OCI-LY1 (cell line): ENCODE measurements around the gene MICALL2.

Experiments used
- H2AFZ ChIP-seq: fragments of 200-600 bp; sonication (generic), shearing (Covaris generic); 2 replicates; pipeline ENCODE4 v1.6.0; 2014; ENCODE audit warnings: antibody characterized with exemption, mild to moderate bottlenecking, low read length
- H3F3A ChIP-seq: fragments of 200-600 bp; sonication (generic), shearing (Covaris generic); 2 replicates; pipeline ENCODE4 v1.6.0; 2014; ENCODE audit warnings: mild to moderate bottlenecking, antibody characterized with exemption, low read length, moderate library complexity; ENCODE audit not compliant: insufficient read depth
- H3K27ac ChIP-seq: fragments of 200-600 bp; sonication (generic); 2 replicates; pipeline ENCODE4 v1.5.1; 2014; ENCODE audit warnings: low read length, mixed run types, mild to moderate bottlenecking, low read depth; ENCODE audit not compliant: poor library complexity, severe bottlenecking
- H3K27me3 ChIP-seq: fragments of 200-600 bp; sonication (generic); 2 replicates; pipeline ENCODE4 v1.6.0; 2014; ENCODE audit warnings: antibody characterized with exemption, mild to moderate bottlenecking, low read length, moderate library complexity; ENCODE audit not compliant: insufficient read depth
- H3K36me3 ChIP-seq: fragments of 200-600 bp; sonication (generic); 2 replicates; pipeline ENCODE4 v1.6.1; 2014; ENCODE audit warnings: mild to moderate bottlenecking, antibody characterized with exemption, low read length, moderate library complexity, mixed read lengths; ENCODE audit not compliant: insufficient read depth
- H3K4me1 ChIP-seq: fragments of 200-600 bp; sonication (generic); 2 replicates; pipeline ENCODE4 v1.5.1; 2014; ENCODE audit warnings: mild to moderate bottlenecking, low read length, moderate library complexity; ENCODE audit not compliant: insufficient read depth, severe bottlenecking
- H3K4me2 ChIP-seq: fragments of 200-600 bp; sonication (generic), shearing (Covaris generic); 2 replicates; pipeline ENCODE4 v1.6.1; 2014; ENCODE audit warnings: low read length
- H3K4me3 ChIP-seq: fragments of 200-600 bp; sonication (generic); 2 replicates; pipeline ENCODE4 v1.5.1; 2014; ENCODE audit warnings: low read length, low read depth, mild to moderate bottlenecking, mixed read lengths; ENCODE audit not compliant: poor library complexity, severe bottlenecking
- H3K79me2 ChIP-seq: fragments of 200-600 bp; shearing (Covaris generic); 2 replicates; pipeline ENCODE4 v1.6.1; 2016; ENCODE audit warnings: mixed run types, low read length, mixed read lengths; ENCODE audit not compliant: insufficient read depth
- H3K9ac ChIP-seq: fragments of 200-600 bp; sonication (generic), shearing (Covaris generic); 2 replicates; pipeline ENCODE4 v1.6.1; 2014; ENCODE audit warnings: mild to moderate bottlenecking, low read length, mixed read lengths
- H3K9me2 ChIP-seq: fragments of 200-600 bp; sonication (generic), shearing (Covaris generic); 2 replicates; pipeline ENCODE4 v1.6.1; 2014; ENCODE audit warnings: low read depth, mild to moderate bottlenecking, low read length, mixed read lengths
- H3K9me3 ChIP-seq: fragments of 200-600 bp; shearing (Covaris generic); 2 replicates; pipeline ENCODE4 v1.6.1; 2014; ENCODE audit warnings: low read length, mixed read lengths
- H4K20me1 ChIP-seq: fragments of 200-600 bp; sonication (generic), shearing (Covaris generic); 2 replicates; pipeline ENCODE4 v1.6.0; 2016; ENCODE audit warnings: mild to moderate bottlenecking, low read length; ENCODE audit not compliant: insufficient read depth
- EZH2 ChIP-seq: fragments of 200-600 bp; sonication (generic), shearing (Covaris generic); IDR thresholded peaks from 2 replicates; pipeline ENCODE4 v1.8.0; 2017; ENCODE audit warnings: borderline replicate concordance, mixed run types, mild to moderate bottlenecking, antibody characterized with exemption, low read length, moderate library complexity, mixed read lengths
- TF ChIP-seq, protein P1 (sequence below): fragments of 200-600 bp; sonication (generic), shearing (Covaris generic); IDR thresholded peaks from 2 replicates; pipeline ENCODE4 v1.5.1; 2017; ENCODE audit warnings: mild to moderate bottlenecking, antibody characterized with exemption, low read length, moderate library complexity, mixed read lengths

The MICALL2 gene

DNA sequence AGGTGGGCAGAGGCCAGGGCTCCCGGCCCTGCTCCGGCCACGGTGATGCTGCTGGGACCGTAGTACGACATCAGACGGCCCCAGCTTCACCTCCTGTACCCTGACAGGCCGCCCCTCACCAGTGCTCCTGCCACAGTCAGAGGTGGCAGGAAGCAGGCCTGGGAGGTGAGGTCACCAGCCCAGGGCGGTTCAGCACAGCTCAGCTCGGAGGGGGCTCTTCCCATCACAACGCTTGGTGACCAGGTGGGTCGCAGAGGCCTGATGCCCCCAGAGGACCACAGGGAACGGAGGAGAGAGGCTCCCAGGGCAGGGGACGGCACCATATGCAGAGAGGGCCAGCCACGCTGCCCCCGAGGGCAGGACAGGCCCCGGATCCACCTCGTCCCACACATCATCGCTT, 8.8 kb downstream of the MICALL2 start:
- Histone ChIP-seq H4K20me1 (no peaks in the 10 kb centered on the region), H3K9me2 (no peaks in the 10 kb centered on the region), H3K4me3 (no peak overlapping the region), H2AFZ (no peak overlapping the region), H3K4me2 (no peak overlapping the region), H3K27me3 (no peaks in the 10 kb centered on the region; the same call in 1 of the 2 replicates), H3K27ac (no peak overlapping the region), H3F3A (no peaks in the 10 kb centered on the region), H3K9me3 (no peaks in the 10 kb centered on the region), H3K36me3 (no peaks in the 10 kb centered on the region), H3K9ac (no peak overlapping the region), H3K4me1 (no peaks in the 10 kb centered on the region), H3K79me2 (no peaks in the 10 kb centered on the region)
- TF ChIP-seq, protein P1, sequence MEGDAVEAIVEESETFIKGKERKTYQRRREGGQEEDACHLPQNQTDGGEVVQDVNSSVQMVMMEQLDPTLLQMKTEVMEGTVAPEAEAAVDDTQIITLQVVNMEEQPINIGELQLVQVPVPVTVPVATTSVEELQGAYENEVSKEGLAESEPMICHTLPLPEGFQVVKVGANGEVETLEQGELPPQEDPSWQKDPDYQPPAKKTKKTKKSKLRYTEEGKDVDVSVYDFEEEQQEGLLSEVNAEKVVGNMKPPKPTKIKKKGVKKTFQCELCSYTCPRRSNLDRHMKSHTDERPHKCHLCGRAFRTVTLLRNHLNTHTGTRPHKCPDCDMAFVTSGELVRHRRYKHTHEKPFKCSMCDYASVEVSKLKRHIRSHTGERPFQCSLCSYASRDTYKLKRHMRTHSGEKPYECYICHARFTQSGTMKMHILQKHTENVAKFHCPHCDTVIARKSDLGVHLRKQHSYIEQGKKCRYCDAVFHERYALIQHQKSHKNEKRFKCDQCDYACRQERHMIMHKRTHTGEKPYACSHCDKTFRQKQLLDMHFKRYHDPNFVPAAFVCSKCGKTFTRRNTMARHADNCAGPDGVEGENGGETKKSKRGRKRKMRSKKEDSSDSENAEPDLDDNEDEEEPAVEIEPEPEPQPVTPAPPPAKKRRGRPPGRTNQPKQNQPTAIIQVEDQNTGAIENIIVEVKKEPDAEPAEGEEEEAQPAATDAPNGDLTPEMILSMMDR, result no peak
- TF ChIP-seq EZH2, result no peak

DNA sequence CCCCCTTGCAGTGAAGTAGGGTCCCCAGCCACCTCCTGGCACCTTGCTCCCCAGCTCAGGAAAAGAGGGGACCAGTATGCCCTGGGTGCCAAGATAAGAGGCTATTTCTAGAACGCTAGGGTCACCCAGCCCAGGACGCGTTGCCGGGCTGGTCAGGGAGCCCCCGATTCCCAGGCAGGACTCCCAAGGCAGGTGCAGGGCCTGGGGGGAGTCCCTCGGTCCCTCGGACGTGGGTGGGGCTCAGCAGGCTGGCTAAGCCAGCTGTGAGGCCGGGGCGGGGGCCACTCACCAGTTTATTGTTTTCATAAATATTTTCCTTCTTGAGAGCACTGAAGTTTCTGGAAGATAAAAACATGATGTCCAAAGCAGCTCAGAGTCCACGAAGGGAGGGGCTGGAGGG, 9.3 kb downstream of the MICALL2 start:
- Histone ChIP-seq H4K20me1 (no peaks in the 10 kb centered on the region), H3K9me2 (no peaks in the 10 kb centered on the region), H2AFZ (no peak overlapping the region), H3K4me1 (no peaks in the 10 kb centered on the region), H3K79me2 (no peaks in the 10 kb centered on the region), H3K4me2 (no peak overlapping the region), H3K27ac (no peak overlapping the region), H3K9me3 (no peaks in the 10 kb centered on the region), H3K36me3 (no peaks in the 10 kb centered on the region), H3F3A (no peaks in the 10 kb centered on the region), H3K27me3 (no peaks in the 10 kb centered on the region; the same call in 1 of the 2 replicates), H3K9ac (no peak overlapping the region), H3K4me3 (no peak overlapping the region)
- TF ChIP-seq, protein P1, result no peak
- TF ChIP-seq EZH2, result no peak

DNA sequence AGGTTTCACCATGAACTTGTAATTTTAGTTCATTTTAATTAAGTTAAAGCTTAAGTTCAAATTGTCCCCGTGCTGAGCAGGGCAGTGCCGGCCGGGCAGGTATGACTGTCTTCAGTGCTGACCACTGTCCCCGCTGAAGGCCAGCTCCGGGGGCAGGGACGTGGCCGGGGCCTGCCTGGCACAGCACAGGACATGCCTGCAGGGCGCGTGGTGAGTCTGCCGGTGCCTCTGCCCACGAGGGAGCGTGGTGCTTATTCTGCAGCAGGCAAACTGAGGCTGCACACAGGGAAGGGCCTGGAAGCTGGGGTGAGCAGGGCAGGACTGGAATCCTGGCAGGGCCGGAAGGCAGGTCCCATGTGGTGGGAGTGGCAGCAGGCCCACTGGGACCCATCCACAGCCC, 9.8 kb downstream of the MICALL2 start:
- H3K27ac ChIP-seq, result no peak overlapping the region
- TF ChIP-seq, protein P1, result no peak
- no peak for TF ChIP-seq EZH2
- no peaks in the 10 kb centered on the region for H3K9me3 ChIP-seq
- no peak overlapping the region for H2AFZ ChIP-seq
- H3K9ac ChIP-seq, result no peak overlapping the region
- H4K20me1 ChIP-seq, result no peaks in the 10 kb centered on the region
- no peaks in the 10 kb centered on the region for H3K4me1 ChIP-seq
- H3K4me3 ChIP-seq, result no peak overlapping the region
- no peaks in the 10 kb centered on the region; the same call in 1 of the 2 replicates for H3K27me3 ChIP-seq
- no peak overlapping the region for H3K4me2 ChIP-seq
- no peaks in the 10 kb centered on the region for H3K79me2 ChIP-seq
- no peaks in the 10 kb centered on the region for H3K36me3 ChIP-seq
- no peaks in the 10 kb centered on the region for H3F3A ChIP-seq
- no peaks in the 10 kb centered on the region for H3K9me2 ChIP-seq
